Measurements from ENCODE around the gene TMEM156.

DNA sequence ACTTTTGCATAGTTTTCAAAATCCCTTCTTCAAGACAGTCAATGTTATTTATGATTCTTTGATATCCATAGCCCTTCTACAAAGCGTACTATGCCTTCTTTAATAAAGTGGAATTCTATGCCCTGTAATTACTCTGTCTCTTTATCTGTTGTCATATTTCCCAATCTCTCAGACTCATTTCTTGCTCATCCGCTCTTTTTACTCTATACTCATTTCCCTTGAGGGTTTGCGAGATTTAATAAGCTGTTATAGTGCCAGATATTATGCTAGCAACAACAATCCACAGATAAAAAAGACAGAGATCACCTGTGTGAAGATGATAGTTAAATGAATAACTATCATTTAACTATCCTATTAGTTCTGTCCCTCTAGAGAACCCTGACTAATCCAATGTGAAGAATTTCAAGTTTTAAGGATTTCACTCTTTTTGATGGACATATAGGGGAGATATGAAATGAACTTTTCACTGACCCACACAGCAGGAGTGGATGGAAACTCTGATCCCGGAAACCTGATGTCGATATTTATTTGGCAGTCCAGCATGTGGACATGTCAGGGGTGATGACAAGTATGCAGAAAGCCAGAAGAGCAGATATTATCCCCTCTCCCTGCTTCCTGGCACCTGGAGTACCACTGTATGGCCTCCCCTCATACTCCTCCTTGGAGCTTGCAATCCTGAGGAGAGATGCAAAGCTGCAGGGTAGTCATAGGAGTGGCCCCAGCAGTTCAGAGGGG lies 49.7 kb downstream of the TMEM156 start:
- TF ChIP-seq POLR2A (IDR thresholded peaks at IDR 0.05; ENCODE audit: low read depth, low read length), result no peak
- no peak for TF ChIP-seq POLR2AphosphoS5 (IDR thresholded peaks at IDR 0.05; ENCODE audit: low read depth, low read length)

All from GM12892 (cell line).